HFF-Myc (cell line): ENCODE measurements around the gene EXOSC9.

Experiments
- DNase-seq: peaks from one replicate; pipeline ENCODE4 v3.0.0-alpha.2; 2011; ENCODE audit warnings: low read depth; ENCODE audit errors: extremely low read depth
- H3K4me3 ChIP-seq: replicated peaks from 2 replicates; pipeline ENCODE4 v1.5.1; 2011; ENCODE audit warnings: low read depth, mild to moderate bottlenecking, control low read depth, low read length
- TF ChIP-seq, protein P1 (sequence below): IDR thresholded peaks from 2 replicates; pipeline ENCODE4 v1.5.1; 2012; ENCODE audit warnings: mild to moderate bottlenecking, low read depth, low read length, control low read depth; ENCODE audit errors: missing control alignments

EXOSC9 gene

DNA sequence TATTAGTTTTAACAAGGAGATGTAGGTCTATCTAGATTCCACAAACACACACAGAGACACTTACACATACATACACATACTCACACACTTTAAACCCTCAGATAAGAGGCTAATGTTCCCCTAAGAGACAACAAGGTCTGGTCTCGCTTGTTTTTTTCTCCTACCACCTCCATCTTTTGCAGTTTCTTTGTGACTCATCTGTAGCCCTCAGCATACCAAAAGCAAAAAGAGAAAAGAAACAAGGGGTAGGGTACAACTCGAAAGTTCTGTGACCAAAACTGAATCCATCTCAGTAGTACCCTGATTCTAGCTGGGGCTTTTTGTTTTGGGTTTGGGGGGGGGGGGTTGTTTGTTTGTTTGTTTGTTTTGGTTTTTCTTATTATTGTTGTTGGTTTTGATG lies 12.2 kb upstream of the EXOSC9 start:
- H3K4me3 ChIP-seq, result no peak overlapping the region
- TF ChIP-seq, protein P1, sequence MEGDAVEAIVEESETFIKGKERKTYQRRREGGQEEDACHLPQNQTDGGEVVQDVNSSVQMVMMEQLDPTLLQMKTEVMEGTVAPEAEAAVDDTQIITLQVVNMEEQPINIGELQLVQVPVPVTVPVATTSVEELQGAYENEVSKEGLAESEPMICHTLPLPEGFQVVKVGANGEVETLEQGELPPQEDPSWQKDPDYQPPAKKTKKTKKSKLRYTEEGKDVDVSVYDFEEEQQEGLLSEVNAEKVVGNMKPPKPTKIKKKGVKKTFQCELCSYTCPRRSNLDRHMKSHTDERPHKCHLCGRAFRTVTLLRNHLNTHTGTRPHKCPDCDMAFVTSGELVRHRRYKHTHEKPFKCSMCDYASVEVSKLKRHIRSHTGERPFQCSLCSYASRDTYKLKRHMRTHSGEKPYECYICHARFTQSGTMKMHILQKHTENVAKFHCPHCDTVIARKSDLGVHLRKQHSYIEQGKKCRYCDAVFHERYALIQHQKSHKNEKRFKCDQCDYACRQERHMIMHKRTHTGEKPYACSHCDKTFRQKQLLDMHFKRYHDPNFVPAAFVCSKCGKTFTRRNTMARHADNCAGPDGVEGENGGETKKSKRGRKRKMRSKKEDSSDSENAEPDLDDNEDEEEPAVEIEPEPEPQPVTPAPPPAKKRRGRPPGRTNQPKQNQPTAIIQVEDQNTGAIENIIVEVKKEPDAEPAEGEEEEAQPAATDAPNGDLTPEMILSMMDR, result no peak
- no peak for DNase-seq

GRCh38 chr4:121789455-121789854 lies 11.7 kb upstream of the EXOSC9 start:
- H3K4me3 ChIP-seq, result no peak overlapping the region
- DNase-seq, result no peak
- TF ChIP-seq, protein P1, result no peak

DNA sequence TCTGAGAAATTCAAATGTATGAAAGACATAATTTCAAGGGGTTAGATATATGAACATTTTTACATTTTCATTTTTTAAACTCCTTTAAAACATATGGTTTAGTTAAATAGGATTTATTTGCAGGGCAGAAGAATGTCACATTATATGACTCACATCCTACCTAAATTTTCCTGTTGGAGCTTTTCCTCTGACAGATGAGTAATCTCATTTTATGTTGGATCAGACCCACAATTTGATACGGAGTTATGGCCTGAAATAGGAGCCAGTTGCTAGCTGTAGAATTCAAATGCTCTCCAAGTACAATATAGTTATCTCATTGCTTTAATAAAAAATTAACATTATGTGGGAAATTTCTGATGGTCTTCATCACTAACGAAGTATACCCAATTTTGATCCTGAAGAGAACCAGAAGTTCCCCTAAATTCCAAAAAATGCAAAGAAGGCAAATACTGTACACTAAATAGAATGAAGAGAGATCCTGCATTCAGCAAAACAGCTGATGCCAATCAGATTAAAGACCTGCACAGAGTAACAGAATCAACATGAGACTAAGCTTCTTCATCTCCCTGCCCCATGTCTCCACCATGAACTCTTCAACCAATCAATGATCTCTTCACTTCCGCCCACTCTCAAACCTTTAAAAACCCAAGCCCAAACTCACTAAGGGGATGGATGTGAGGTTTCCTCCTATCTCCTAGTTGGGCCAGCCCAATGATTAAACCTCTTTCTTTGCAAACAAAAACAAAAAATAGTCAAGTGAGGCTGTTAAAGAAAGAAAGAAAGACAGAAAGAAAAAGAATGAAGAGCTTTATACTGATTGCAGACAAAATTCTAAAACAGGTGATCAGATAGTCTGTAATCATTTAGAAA lies 10.9 kb upstream of the EXOSC9 start:
- TF ChIP-seq, protein P1, result no peak
- H3K4me3 ChIP-seq, result no peak overlapping the region
- DNase-seq, result peak; percentile 74

DNA sequence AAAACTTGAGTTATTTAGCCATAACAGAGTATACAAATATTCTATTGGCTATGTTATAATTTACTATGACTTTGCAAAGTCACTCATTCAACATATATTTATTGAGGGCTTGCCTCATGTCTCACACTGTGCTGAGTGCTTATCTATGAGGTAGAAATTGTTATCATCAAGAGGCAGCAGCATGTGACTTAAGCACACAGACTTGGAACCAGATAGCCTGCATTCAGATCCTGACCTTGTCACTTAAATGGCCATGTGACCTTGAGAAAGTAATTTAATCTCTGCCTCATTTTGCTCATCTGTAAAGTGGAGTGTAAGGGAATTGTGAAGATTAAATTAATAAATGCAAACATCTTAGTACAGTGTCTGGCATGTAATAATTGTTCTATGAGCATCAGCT lies 10.1 kb upstream of the EXOSC9 start:
- no peak overlapping the region for H3K4me3 ChIP-seq
- TF ChIP-seq, protein P1, result no peak

DNA sequence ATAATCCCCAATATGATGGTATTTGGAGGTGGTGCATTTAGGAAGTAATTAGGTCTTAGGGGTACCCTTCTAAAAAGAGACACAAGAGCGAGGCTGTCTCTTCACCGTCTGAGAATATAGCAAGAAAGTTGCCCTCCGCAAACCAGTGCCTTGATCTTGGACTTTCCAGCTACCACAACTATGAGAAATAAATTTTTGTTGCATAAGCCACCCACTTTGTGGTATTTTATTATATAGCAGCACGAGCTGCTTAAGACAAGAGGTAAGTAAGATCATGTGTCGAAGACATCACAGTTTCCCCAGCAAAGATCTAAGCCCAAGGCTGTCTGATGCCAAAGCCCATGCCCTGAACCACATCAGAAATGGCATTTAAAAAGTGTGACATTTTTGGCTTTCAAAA lies 9.6 kb upstream of the EXOSC9 start:
- DNase-seq, result no peak

More for the DNA sequence above, 10.1 kb upstream of the EXOSC9 start:
- DNase-seq, result no peak

GRCh38 chr4:121792966-121793365 lies 8.2 kb upstream of the EXOSC9 start:
- DNase-seq, result no peak
- no peak overlapping the region for H3K4me3 ChIP-seq
- TF ChIP-seq, protein P1, result no peak

More for the DNA sequence above, 9.6 kb upstream of the EXOSC9 start:
- TF ChIP-seq, protein P1, result no peak
- H3K4me3 ChIP-seq, result no peak overlapping the region
